ENCODE results near the gene AP2B1.

AP2B1 gene

DNA sequence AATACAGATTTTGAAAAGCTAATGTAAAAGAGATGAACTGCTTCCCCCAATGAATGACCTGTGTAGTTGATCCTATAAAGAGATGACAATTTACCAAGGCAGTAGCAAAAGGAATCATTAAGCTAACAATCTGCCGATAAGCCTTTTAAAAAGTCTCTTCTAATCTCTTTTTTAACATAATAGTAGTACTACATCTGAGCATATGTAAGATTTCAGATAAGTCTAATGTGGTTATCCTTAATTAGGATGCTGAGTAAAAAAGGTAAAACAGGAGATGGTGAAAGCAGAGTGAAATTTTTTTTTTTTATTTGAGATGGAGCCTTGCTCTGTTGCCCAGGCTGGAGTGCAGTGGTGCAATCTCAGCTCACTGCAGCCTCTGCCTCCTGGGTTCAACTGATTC, 118.1 kb downstream of the AP2B1 start:
- DNase-seq: no peak

DNA sequence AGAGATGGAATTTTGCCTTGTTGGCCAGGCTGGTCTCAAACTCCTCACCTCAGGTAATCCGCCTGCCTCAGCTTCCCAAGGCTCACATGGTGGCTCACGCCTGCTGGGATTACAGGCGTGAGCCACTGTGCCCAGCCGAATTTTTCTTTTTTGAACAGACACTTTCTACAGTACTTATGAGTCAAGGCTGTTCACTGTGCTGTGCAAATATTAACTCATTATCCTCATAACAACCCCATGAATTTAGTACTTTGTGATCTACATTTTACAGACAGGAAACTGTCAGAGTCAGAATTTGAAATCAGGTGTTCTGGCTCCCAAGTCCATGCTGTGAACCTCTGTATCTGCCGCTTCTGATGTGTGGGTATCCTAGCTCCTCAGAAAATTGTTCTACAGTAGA, 118.6 kb downstream of the AP2B1 start:
- DNase-seq: no peak

GRCh38 chr17:35708149-35708548, 121.0 kb downstream of the AP2B1 start:
- peak; percentile 23 for DNase-seq

GRCh38 chr17:35708951-35709350, 121.8 kb downstream of the AP2B1 start:
- no peak for DNase-seq

DNA sequence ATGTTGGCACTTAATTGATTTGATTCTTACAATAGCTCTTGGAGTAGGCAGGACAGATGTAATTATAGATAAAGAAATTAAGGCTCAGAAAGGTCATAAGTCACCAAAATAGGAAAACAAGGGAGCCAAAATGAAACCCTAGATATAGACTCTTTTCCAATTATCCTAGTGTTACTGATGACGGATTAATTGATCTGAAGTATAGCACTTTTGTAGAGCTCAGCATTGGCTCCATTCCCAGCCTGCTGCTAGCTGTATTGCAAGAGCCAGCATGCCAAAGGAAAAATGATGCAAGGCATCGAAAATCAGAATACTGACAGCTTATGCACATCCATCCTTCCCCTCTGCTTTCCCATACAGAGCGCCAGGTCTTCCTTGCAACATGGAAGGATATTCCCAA, 122.8 kb downstream of the AP2B1 start:
- DNase-seq: peak; percentile 30

- DNase-seq: no peak
These were observed 123.8 kb downstream of the AP2B1 start for GRCh38 chr17:35710950-35711349.

GRCh38 chr17:35713069-35713728, 126.1 kb downstream of the AP2B1 start:
- DNase-seq: no peak

- no peak for DNase-seq
These were observed 127.9 kb downstream of the AP2B1 start for GRCh38 chr17:35714988-35715387.

DNA sequence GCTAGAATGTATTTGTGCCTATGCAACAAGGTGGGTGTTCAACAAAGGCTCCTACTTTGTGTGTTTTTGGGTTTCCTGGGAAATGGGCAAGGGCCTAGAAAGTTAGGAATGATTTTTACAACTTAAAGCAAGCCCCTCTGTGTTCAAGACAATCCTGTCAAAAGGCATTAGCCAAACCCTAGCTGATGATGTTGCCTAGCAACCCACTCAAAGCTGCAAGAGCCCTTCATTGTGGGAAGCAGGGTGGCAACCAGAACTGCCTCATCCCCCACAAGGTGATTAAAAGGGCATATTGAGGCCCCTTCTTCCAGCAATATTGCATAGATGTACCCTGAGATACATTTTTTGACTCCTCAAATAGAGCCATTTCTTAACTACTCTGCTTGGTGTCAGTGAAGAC, 128.3 kb downstream of the AP2B1 start:
- DNase-seq: no peak

- no peak for DNase-seq
These were observed 129.1 kb downstream of the AP2B1 start for GRCh38 chr17:35716173-35716572.

DNA sequence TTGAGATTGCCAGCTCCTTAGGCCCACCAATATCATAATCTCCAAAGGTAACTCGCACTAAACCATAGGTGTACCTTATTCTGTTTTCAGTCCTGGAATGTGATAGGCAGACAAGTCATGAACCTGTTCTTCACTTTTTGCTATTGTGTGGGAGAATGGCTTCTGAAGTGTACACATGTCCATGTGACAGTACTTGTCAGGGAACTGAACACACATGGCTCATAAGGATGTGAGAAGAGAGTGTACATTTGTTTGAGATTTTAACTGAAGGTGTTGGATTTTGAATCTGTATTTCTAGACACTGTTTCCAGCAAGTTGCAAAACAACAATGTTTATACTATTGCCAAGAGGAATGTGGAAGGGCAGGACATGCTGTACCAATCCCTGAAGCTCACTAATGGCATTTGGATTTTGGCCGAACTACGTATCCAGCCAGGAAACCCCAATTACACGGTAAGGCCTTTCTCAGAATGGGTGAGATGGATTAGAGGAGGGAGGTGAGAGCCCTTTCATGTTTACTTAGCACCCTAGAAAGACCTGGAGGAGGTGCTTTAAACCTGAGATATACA, 129.9 kb downstream of the AP2B1 start:
- no peak for DNase-seq

DNA sequence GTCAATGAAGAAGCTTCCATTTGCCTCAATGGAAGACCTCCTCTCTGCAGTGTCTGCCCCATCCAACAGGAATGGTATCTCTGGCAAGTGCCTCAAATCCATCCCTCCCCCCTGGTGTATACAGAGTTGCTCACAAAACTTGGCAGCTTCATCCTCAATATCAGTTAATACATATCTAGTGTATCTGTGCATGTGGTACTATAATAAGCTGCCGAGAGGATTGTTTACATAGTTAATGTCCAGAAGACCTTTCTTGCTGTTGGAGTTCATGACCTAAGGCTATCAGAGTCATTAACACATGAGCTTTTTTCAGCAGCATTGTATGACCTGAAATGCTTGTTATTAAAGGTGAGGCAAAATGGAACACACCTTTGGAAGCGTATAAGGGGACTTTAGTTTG, 130.4 kb downstream of the AP2B1 start:
- DNase-seq: no peak

- no peak for DNase-seq
These were observed 136.6 kb downstream of the AP2B1 start for GRCh38 chr17:35723735-35724134.

DNA sequence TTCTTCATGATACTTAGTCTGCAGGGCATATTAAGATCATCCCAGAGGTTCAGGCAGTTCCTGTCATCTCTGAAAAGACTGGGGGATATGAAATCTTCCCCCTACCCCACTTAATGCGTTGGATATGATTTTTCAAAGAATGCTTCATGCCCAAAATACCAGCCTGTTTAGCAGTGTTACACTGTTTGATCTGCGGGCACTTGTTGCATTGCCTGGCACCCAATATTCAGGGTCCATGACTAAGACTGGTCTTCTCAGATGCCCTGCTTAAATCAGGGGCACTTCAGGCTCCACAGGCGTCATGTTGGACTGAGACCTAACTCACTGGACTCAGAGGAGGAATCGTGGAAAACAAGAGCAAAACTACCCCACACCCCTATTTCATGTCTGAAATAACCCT, 137.9 kb downstream of the AP2B1 start:
- no peak for DNase-seq

DNA sequence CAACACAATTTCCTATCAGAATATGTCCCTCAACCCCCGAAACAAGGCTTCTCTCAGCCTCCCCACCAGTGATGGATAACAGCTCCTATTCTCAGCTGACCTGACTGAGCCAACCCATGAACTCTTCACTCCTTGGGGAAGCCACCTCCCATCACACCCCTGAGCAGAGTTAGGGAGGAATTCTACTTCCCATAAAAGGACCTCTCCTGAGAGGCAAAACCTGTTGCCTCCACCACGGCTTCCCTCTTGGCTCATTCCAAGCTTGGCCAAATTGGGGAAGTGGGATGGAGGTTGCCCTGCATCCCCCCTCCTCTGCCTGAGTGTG, 138.6 kb downstream of the AP2B1 start:
- DNase-seq: no peak

DNA sequence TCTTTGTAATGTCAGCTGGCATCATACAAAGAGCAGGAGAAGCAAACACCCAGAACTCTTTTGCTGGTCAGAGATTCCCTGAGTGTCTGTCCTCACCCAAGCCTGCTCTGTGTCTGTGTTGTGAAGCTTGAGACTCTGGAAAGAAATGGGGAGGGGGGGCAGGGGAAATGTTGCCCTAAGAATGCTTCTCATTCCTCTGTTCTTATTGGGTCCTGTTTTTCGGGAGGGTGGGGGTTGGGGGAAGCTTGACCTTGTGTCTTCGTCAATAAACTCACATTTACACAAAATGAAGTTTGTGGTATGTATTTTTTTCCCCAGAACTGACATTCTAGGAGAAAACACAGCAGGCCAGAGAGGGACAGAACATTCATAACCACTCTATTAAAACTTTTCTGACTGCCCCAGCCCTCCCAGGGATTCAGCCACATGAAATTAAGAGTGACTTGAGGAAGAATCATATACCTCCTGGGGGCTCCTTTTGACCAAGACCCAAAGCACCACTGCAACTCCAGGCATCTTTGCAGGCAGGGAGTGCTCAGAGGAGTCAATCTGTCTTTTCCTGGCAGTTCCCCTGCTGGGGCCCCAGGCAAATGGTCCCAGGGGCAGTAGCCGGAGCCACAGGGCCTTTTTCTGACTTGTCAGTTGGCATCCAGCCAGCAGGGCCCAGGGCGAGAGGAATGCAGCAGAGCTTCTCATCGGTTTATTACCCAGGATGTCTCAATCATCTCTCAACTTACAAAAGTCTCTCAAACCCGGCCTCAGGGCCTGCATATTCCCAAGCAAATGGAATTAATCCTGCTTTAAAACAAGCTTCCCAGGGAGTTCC, 139.2 kb downstream of the AP2B1 start:
- no peak for DNase-seq

DNA sequence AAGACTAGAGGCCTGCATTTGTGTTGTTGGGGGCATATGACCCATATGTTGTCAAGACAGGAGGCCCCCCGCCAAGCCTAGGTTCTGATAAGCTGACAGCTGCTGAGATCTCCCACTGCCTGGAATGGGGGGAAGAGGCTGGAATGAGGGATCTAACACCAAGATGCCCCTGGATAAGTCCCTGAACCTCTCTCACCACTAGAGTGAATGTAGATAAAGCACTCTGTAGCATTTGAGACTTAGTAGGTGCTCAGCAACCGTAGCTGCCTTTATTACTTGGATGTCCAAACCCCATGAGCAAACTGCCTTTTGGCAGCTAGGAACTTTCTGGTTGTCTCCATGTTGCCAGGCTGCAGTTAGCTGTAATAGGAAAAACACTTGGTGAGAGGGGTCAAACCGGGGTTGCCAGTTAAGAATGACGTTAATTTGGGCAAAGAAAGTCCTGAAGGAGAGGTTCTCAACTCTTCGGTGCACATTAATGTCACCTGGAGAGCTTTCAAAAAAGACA, 139.9 kb downstream of the AP2B1 start:
- DNase-seq: no peak

GRCh38 chr17:35727635-35728034, 140.5 kb downstream of the AP2B1 start:
- no peak for DNase-seq

- DNase-seq: no peak
These were observed 141.4 kb downstream of the AP2B1 start for GRCh38 chr17:35728551-35728950.

- DNase-seq: no peak
These were observed 142.3 kb downstream of the AP2B1 start for GRCh38 chr17:35729405-35729833.

DNA sequence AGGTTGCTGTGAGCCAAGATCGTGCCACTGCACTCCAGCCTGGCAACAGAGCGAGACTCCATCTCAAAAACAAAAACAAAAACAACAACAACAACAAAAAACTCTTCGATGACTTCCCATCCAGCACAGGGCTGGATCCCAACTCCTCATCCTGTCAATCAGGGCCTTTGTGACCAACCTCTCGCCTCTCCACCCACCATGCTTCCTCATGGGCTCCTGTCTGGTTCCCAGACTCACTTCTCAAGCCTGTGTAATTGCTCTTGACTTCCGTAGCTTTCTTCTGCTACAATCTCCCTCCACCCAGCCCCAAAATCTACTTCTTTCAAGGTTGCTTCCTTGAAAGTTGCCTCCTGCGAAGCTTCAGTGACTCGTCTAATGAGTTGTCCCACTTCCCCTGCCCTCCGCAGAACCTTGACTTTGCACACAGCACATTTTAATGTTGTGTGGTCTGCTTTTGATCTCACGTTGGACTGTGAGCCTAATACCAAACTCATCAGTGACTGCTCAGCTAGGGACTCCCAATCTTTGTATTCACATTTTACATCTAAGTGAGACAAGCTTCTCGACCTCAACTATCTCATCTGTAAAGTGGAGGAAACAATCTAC, 143.4 kb downstream of the AP2B1 start:
- no peak for DNase-seq

- no peak for DNase-seq
These were observed 144.3 kb downstream of the AP2B1 start, which contains the start of gene RASL10B for GRCh38 chr17:35731239-35731916. Gene RASL10B, plus strand, starts transcription at chr17:35731639. Its CDS starts 3,546 bp downstream, at chr17:35735185.

Measured in NCI-H1436 treated with DMSO at 0.1 percent for 48 hours (cell line).